ENCODE results near the gene FAM241A. TPM values are rescaled to one million over a fixed set of nuclear protein-coding genes. Genes with fewer than 3 reads are reported as not detected.
"Not testable (repeated sequence)": the region's sequence is repeated elsewhere in the genome, so short reads cannot be mapped to it uniquely, and the experiment has no call there.

Gene FAM241A
- total and polyA plus RNA-seq, 2 donors (not counting 3 experiments of a cell fraction or from before 2014, with no cell fraction given): 3.2 to 9.1 TPM

- dilution Hi-C loops (cut with MboI; ENCODE audit: extremely low pct_ligation_motif_present, low sequenced_read_pairs); H2AFZ ChIP-seq (ENCODE audit: low read depth, low read length); H3K9me3 ChIP-seq (replicated peaks; ENCODE audit: control insufficient read depth, insufficient read depth, low read length); H3K9me1 ChIP-seq (replicated peaks; ENCODE audit: control insufficient read depth, extremely low read depth, insufficient read depth, low read length); CTCF ChIA-PET; H3K4me2 ChIP-seq (ENCODE audit: insufficient read depth, low read length); POLR2A ChIA-PET; DNase-seq (ENCODE audit: low read depth, low spot score); H3K4me3 ChIP-seq (replicated peaks in 1 of 3; ENCODE audit: insufficient read depth in 1 of 3, low read depth in 1 of 3, low read length in 3 of 3); H4K20me1 ChIP-seq (replicated peaks; ENCODE audit: control insufficient read depth, extremely low read depth, insufficient read depth, low read length); FAIRE-seq; BruUV-seq (replicated peaks); H3K36me3 ChIP-seq (ENCODE audit: control insufficient read depth in 2 of 2, extremely low read depth in 1 of 2, insufficient read depth in 2 of 2, low read length in 2 of 2); H3K27me3 ChIP-seq (ENCODE audit: control insufficient read depth in 2 of 2, insufficient read depth in 2 of 2, low read length in 2 of 2): not testable (repeated sequence)
- H3K27ac ChIP-seq (ENCODE audit: insufficient read depth, low read depth, low read length): peak overlapping the region; percentile 74
- peak overlapping the region; percentile 39 for H3K9ac ChIP-seq (replicated peaks; ENCODE audit: extremely low read depth, insufficient read depth, low read length)
- H3K79me2 ChIP-seq (ENCODE audit: control insufficient read depth, insufficient read depth, low read length): peaks cover 55% of the 10 kb centered on the region
- intact Hi-C loops (cut with micrococcal nuclease): loop anchor here (2.0 kb wide), 1 partner anchor 18 kb away; no protein-coding TSS in a partner anchor
- peaks cover 22% of the 10 kb centered on the region for H3K4me1 ChIP-seq (ENCODE audit: control insufficient read depth, extremely low read depth, insufficient read depth, low read length)
Observed at GRCh38 chr4:112171051-112171763, 26.0 kb downstream of the FAM241A start.

GRCh38 chr4:112172180-112172579 lies 26.9 kb downstream of the FAM241A start:
- FAIRE-seq: no peak
- Histone ChIP-seq H2AFZ (ENCODE audit: low read depth, low read length) (no peak overlapping the region), H3K9me3 (replicated peaks; ENCODE audit: control insufficient read depth, insufficient read depth, low read length) (no peaks in the 10 kb centered on the region), H3K9ac (replicated peaks; ENCODE audit: extremely low read depth, insufficient read depth, low read length) (no peak overlapping the region), H3K36me3 (ENCODE audit: control insufficient read depth in 2 of 2, extremely low read depth in 1 of 2, insufficient read depth in 2 of 2, low read length in 2 of 2) (no peaks in the 10 kb centered on the region), H3K4me1 (ENCODE audit: control insufficient read depth, extremely low read depth, insufficient read depth, low read length) (peaks cover 22% of the 10 kb centered on the region), H3K27me3 (ENCODE audit: control insufficient read depth in 2 of 2, insufficient read depth in 2 of 2, low read length in 2 of 2) (no peaks in the 10 kb centered on the region), H3K79me2 (ENCODE audit: control insufficient read depth, insufficient read depth, low read length) (peaks cover 55% of the 10 kb centered on the region), H3K4me2 (ENCODE audit: insufficient read depth, low read length) (no peak overlapping the region), H3K27ac (ENCODE audit: insufficient read depth, low read depth, low read length) (no peak overlapping the region), H4K20me1 (replicated peaks; ENCODE audit: control insufficient read depth, extremely low read depth, insufficient read depth, low read length) (no peaks in the 10 kb centered on the region), H3K9me1 (replicated peaks; ENCODE audit: control insufficient read depth, extremely low read depth, insufficient read depth, low read length) (no peaks in the 10 kb centered on the region), H3K4me3 (replicated peaks in 1 of 3; ENCODE audit: insufficient read depth in 1 of 3, low read depth in 1 of 3, low read length in 3 of 3) (no peak overlapping the region)
- intact Hi-C loops (cut with micrococcal nuclease) (no loop called here), dilution Hi-C loops (cut with MboI; ENCODE audit: extremely low pct_ligation_motif_present, low sequenced_read_pairs) (no loop called here)
- no peak for TF ChIP-seq MAX (IDR thresholded peaks at IDR 0.05; ENCODE audit: insufficient read depth, insufficient read length)
- TF ChIP-seq FOS (IDR thresholded peaks at IDR 0.05; ENCODE audit: borderline replicate concordance, insufficient read depth, low read length): no peak
- TF ChIP-seq POLR2AphosphoS5 (IDR thresholded peaks at IDR 0.05; ENCODE audit: insufficient read depth, low read depth, low read length): no peak
- no peak for DNase-seq (ENCODE audit: low read depth, low spot score)
- ChIA-PET POLR2A (no interaction called here), CTCF (no interaction called here)
- BruUV-seq (replicated peaks): no TSS peak

All from endothelial cell of umbilical vein (primary cell).